Gastroesophageal sphincter (tissue), 4 donors: ENCODE measurements around the gene PTCRA. TPM values are rescaled to one million over a fixed set of nuclear protein-coding genes. Genes with fewer than 3 reads are reported as not detected.

ENCODE experiments used
- ATAC-seq: fragments of 150-250 bp; one replicate; pipeline ENCODE4 v1.9.1; 2016; ENCODE audit warnings: mild to moderate bottlenecking, moderate library complexity
- H3K27ac ChIP-seq, 4 donors: fragments of 200-600 bp; sonication (generic) in 3 of 4; 1 replicate in 3 of 4; 2 replicates in 1 of 4; pipeline ENCODE4 v1.5.1; 2016 to 2019
- H3K27me3 ChIP-seq: fragments of 200-600 bp; sonication (generic); one replicate; pipeline ENCODE4 v1.5.1; 2019
- H3K36me3 ChIP-seq, 2 donors: fragments of 200-600 bp; sonication (generic); one replicate each; pipeline ENCODE4 v1.5.1; 2019; ENCODE audit warnings: control low read depth in 1 of 2
- H3K4me1 ChIP-seq, 3 donors: fragments of 200-600 bp; sonication (generic); 1 replicate in 2 of 3; 2 replicates in 1 of 3; pipeline ENCODE4 v1.5.1; 2016 to 2019; ENCODE audit warnings: control low read depth in 2 of 3
- H3K4me3 ChIP-seq, 2 donors: fragments of 200-600 bp; sonication (generic); one replicate each; pipeline ENCODE4 v1.5.1; 2019; ENCODE audit warnings: mild to moderate bottlenecking in 1 of 2, moderate library complexity in 1 of 2
- H3K9me3 ChIP-seq, 3 donors: fragments of 200-600 bp; sonication (generic); one replicate each; pipeline ENCODE4 v1.5.1; 2017 to 2019; ENCODE audit warnings: control low read depth in 2 of 3
- CTCF ChIP-seq, 4 experiments: fragments of 200-600 bp in 2 of 4; fragments of 450-650 bp in 2 of 4; sonication (generic) in 1 of 4; IDR thresholded peaks; one replicate each; pipeline ENCODE4 v1.5.1; 2017 to 2019; ENCODE audit warnings: antibody characterized with exemption in 4 of 4, mild to moderate bottlenecking in 2 of 4, moderate library complexity in 2 of 4
- EP300 ChIP-seq: sonication (generic); formaldehyde crosslinking; IDR thresholded peaks from one replicate; pipeline ENCODE4 v1.6.1; 2017; ENCODE audit warnings: antibody characterized with exemption, mild to moderate bottlenecking
- POLR2A ChIP-seq, 2 donors: fragments of 450-650 bp; IDR thresholded peaks; one replicate each; pipeline ENCODE4 v1.6.1; 2017; ENCODE audit warnings: antibody characterized with exemption in 2 of 2, mild to moderate bottlenecking in 2 of 2, moderate library complexity in 1 of 2
- POLR2AphosphoS5 ChIP-seq: sonication (generic); formaldehyde crosslinking; IDR thresholded peaks from one replicate; pipeline ENCODE4 v1.6.1; 2017; ENCODE audit warnings: antibody characterized with exemption
- WGBS, 2 donors: methylation state at CpG; one replicate each; pipeline ENCODE4 v1.1.5; 2018; ENCODE audit warnings: low coverage in 1 of 2; 5-methylcytosine and 5-hydroxymethylcytosine counted together
- total RNA-seq, 4 donors: library from RNA; depleted of rRNA; stranded (reverse); fragments of >200 nt; gene quantifications; one replicate each; pipeline ENCODE4 v1.1.0, GENCODE V29; 2016

The PTCRA gene, protein sequence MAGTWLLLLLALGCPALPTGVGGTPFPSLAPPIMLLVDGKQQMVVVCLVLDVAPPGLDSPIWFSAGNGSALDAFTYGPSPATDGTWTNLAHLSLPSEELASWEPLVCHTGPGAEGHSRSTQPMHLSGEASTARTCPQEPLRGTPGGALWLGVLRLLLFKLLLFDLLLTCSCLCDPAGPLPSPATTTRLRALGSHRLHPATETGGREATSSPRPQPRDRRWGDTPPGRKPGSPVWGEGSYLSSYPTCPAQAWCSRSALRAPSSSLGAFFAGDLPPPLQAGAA
- total RNA-seq, result not detected

- no peak for ATAC-seq
- Histone ChIP-seq H3K4me3 (no peak within 1 kb of the TSS), H3K9me3 (no peaks in the 10 kb centered on the region), H3K27me3 (peaks cover 49% of the 10 kb centered on the region), H3K27ac (no peak within 1 kb of the TSS), H3K4me1 (peaks cover 0 to 9% (median 6%) of the 10 kb centered on the region in 3 donors), H3K36me3 (no peaks in the 10 kb centered on the region)
- no CpG with 5 or more reads among the region's 10 CpGs for WGBS, 2 donors
- no peak for TF ChIP-seq CTCF (IDR thresholded peaks at IDR 0.05)
- TF ChIP-seq EP300, result no peak
- no peak for TF ChIP-seq POLR2A (IDR thresholded peaks at IDR 0.05)
Observed at GRCh38 chr6:42915732-42916131, at the start of gene PTCRA. TSS of gene PTCRA (plus strand) at chr6:42916053. CDS start at chr6:42916070, 17 bp downstream.

DNA sequence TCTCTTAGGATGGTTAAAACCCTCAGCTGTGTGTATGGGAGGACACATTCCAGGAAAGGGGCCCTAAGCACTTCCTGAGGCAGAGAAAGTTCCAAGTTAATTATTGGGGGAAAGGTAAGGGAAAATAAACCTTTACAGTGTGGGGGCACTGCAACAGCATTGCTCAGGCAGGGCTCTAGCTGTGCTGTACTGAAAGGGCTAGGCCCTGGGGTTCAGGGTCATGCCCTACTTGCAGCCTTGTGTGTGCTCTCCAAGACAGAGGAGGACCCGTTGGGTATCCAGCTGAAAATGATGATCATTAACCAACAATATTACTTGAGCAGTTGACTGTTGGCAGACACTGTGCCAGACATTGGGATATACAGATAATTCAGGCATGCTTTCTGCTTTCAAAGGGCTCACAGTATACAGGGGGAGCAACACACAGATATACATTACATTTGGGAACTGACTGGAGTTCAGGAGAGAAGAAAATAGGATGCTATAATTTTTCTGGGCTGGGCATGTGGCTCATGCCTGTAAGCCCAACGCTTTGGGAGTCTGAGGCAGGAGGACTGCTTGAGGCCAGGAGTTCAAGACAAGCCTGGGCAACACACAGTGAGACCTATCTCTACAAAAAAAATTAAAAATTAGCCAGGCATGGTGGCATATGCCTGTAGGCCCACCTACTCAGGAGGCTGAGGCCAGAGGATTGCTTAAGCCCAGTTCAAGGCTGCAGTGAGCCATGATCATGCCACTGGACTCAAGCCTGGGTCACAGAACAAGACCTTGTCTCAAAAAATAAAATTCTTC is 45.5 kb upstream of the PTCRA start:
- H3K36me3 ChIP-seq, result peaks cover 0 to 49% of the 10 kb centered on the region in 2 donors
- no peak for ATAC-seq
- no peak for TF ChIP-seq POLR2A (IDR thresholded peaks at IDR 0.05)
- no peak for TF ChIP-seq POLR2AphosphoS5
- TF ChIP-seq EP300, result no peak
- TF ChIP-seq CTCF (IDR thresholded peaks at IDR 0.05), result no peak
- no peaks in the 10 kb centered on the region for H3K27me3 ChIP-seq
- WGBS, 2 donors, result 48 to 100% methylated on average over 1 to 2 of the region's 2 CpGs
- H3K9me3 ChIP-seq, result no peaks in the 10 kb centered on the region
- H3K4me3 ChIP-seq, result no peak overlapping the region
- H3K4me1 ChIP-seq, result no peaks in the 10 kb centered on the region
- H3K27ac ChIP-seq, result no peak overlapping the region

GRCh38 chr6:42871711-42872110 is 44.1 kb upstream of the PTCRA start:
- H3K4me1 ChIP-seq, result peaks cover 0 to under 1% (median 0%) of the 10 kb centered on the region in 3 donors
- no peak overlapping the region for H3K4me3 ChIP-seq
- ATAC-seq, result no peak
- WGBS, 2 donors, result 63% methylated on average over 2 of the region's 3 CpGs; no CpG with 5 or more reads in 1 of the 2 donors
- no peaks in the 10 kb centered on the region for H3K9me3 ChIP-seq
- no peaks in the 10 kb centered on the region for H3K27me3 ChIP-seq
- TF ChIP-seq POLR2A (IDR thresholded peaks at IDR 0.05) (no peak), POLR2AphosphoS5 (no peak), CTCF (IDR thresholded peaks at IDR 0.05) (no peak), EP300 (no peak)
- H3K27ac ChIP-seq, result no peak overlapping the region
- H3K36me3 ChIP-seq, result peaks cover 0 to 35% of the 10 kb centered on the region in 2 donors

DNA sequence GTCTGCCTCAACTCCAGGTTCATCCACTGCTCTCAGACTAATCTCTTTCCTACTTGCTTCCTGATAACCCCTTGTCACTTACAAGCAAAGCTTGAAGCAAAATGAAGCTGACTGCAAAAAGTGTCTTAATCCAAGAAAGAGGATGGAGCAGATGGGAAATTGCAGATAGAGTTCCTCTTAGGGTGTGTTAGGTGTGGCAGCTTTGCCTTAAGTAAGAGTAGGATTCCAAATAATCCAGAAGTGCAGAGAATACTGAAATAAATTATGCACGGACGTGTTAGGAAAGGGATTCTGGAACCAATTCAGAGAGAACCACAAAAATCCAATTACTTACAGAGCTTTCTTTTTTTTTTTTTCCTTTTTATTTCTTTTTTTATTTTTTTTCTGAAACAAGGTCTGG is 42.5 kb upstream of the PTCRA start:
- no peak for TF ChIP-seq POLR2A (IDR thresholded peaks at IDR 0.05)
- no peak for TF ChIP-seq CTCF (IDR thresholded peaks at IDR 0.05)
- TF ChIP-seq POLR2AphosphoS5, result no peak
- no peak for TF ChIP-seq EP300
- no peak for ATAC-seq
- Histone ChIP-seq H3K9me3 (no peaks in the 10 kb centered on the region), H3K36me3 (peaks cover 0 to 20% of the 10 kb centered on the region in 2 donors), H3K4me1 (peaks cover 0 to 10% (median 0%) of the 10 kb centered on the region in 3 donors), H3K27ac (no peak overlapping the region), H3K27me3 (no peaks in the 10 kb centered on the region), H3K4me3 (no peak overlapping the region)
- 28 to 33% methylated on average over 2 of the region's 2 CpGs for WGBS, 2 donors
